HEK293T (cell line): ENCODE data around the gene TBL1X.

ENCODE experiments used
- ARNT ChIP-seq: fragments of 450-650 bp; IDR thresholded peaks from 2 replicates; pipeline ENCODE4 v1.6.1; 2017; ENCODE audit warnings: mild to moderate bottlenecking
- CTBP1 ChIP-seq: fragments of 450-650 bp; IDR thresholded peaks from 2 replicates; pipeline ENCODE4 v1.6.1; 2016; ENCODE audit warnings: borderline replicate concordance
- ELF4 ChIP-seq: fragments of 450-650 bp; IDR thresholded peaks from 2 replicates; pipeline ENCODE4 v1.6.1; 2017; ENCODE audit warnings: antibody characterized with exemption
- FOXK2 ChIP-seq: fragments of 450-650 bp; IDR thresholded peaks from 2 replicates; pipeline ENCODE4 v1.6.1; 2016; ENCODE audit warnings: mild to moderate bottlenecking
- SUZ12 ChIP-seq: fragments of 450-650 bp; IDR thresholded peaks from 2 replicates; pipeline ENCODE4 v1.6.1; 2016; ENCODE audit warnings: mild to moderate bottlenecking
- ZNF384 ChIP-seq: fragments of 450-650 bp; IDR thresholded peaks from 2 replicates; pipeline ENCODE4 v1.6.1; 2016

- TF ChIP-seq CTBP1: no peak
- no peak for TF ChIP-seq ELF4
- no peak for TF ChIP-seq SUZ12
- no peak for TF ChIP-seq ZNF384
- no peak for TF ChIP-seq FOXK2
- TF ChIP-seq ARNT: no peak
These were observed 181.8 kb downstream of the TBL1X start for GRCh38 chrX:9646471-9647224.
